RWPE1 (cell line): ENCODE data around the gene VARS2.
A peak's percentile ranks its signal among the peaks of the same experiment; 100 is the strongest.
"Not testable (repeated sequence)": the region's sequence is repeated elsewhere in the genome, so short reads cannot be mapped to it uniquely, and the experiment has no call there.

ENCODE experiments used
- CTCF ChIA-PET: fragments of 350-600 bp; sonication (Branson Sonifier 250); formaldehyde crosslinking; extraction: SDS; loops from one replicate; lab custom pipeline; 2021; lab: Yijun Ruan, JAX
- POLR2A ChIA-PET: fragments of 400-600 bp; formaldehyde crosslinking; extraction: SDS; loops from one replicate; lab custom pipeline; 2020; ENCODE audit warnings: antibody characterized with exemption; ENCODE audit not compliant: low non-redundant PET; lab: Yijun Ruan, JAX
- DNase-seq: peaks from one replicate; pipeline ENCODE4 v3.0.0; 2012; ENCODE audit warnings: low spot score
- H3K27ac ChIP-seq: fragments of 450-650 bp; 2 replicates; pipeline ENCODE4 v1.5.1; 2017
- TF ChIP-seq, protein P1 (sequence below): fragments of 450-650 bp; conservative IDR thresholded peaks from 2 replicates; pipeline ENCODE4 v1.5.1; 2017; ENCODE audit warnings: low read depth, mild to moderate bottlenecking

VARS2 gene

DNA sequence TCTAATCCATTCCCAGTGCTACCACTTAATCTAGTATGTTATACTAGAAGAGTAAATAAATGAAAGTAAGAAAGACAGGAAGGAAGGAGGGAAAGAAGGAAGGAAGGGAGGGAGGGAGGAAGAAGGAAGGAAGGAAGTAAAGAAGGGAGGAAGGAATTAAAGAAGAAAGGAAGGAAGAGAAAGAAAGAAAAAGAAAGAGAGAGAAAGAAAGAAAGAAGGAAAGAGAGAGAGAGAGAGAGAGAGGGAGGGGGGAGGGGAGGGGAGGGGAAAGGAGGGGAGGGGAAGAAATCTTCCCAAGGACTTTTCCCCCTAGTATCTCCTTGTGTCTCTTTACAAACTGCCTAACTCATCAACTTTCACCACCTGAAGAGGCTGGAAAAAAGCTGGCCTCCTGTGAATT is 48.7 kb downstream of the VARS2 start:
- no peak overlapping the region for H3K27ac ChIP-seq
- CTCF ChIA-PET, result no interaction called here
- DNase-seq, result no peak
- TF ChIP-seq, protein P1, sequence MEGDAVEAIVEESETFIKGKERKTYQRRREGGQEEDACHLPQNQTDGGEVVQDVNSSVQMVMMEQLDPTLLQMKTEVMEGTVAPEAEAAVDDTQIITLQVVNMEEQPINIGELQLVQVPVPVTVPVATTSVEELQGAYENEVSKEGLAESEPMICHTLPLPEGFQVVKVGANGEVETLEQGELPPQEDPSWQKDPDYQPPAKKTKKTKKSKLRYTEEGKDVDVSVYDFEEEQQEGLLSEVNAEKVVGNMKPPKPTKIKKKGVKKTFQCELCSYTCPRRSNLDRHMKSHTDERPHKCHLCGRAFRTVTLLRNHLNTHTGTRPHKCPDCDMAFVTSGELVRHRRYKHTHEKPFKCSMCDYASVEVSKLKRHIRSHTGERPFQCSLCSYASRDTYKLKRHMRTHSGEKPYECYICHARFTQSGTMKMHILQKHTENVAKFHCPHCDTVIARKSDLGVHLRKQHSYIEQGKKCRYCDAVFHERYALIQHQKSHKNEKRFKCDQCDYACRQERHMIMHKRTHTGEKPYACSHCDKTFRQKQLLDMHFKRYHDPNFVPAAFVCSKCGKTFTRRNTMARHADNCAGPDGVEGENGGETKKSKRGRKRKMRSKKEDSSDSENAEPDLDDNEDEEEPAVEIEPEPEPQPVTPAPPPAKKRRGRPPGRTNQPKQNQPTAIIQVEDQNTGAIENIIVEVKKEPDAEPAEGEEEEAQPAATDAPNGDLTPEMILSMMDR, result no peak
- POLR2A ChIA-PET, result no interaction called here

DNA sequence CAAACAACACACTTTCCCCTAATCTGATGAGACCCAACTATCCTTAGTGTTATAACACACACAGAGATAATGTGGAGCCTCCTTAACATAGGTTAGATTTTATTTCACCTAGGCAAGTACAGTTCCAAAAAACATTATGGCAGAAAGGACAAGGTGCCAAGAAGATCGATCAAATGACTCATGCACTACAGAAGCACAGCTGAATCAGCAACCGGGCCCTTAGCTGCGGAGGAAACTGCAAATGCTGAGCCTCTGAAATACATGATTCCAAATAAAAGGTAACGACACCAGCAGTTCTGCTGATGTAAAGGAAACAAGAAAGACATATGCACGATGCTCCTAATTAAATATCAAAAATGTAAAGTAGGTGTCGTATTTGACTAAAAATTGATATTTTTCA is 49.6 kb downstream of the VARS2 start:
- TF ChIP-seq, protein P1, result no peak
- POLR2A ChIA-PET, result no interaction called here
- H3K27ac ChIP-seq, result no peak overlapping the region
- CTCF ChIA-PET, result no interaction called here
- peak; percentile 54 for DNase-seq

DNA sequence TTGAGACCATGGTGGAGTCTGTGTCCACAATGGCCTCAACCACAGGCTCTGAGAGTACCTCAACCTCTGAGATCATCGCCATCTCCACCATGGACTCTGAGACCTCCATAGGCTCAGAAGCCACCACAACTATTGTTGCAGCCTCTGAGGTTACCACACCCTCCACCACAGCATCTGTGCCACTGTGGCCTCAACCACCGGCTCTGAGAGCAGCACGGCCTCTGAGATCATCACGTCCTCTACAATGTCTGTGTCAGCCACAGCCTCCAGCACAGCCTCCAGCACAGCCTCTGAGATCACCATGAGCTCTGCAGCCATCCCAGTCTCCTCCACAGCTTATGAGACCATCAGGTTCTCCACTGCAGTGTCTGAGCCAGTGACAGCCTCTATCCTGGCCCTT is 50.0 kb downstream of the VARS2 start:
- TF ChIP-seq, protein P1, result no peak
- ChIA-PET POLR2A (no interaction called here), CTCF (interaction anchor here (0.6 kb wide), 1 partner anchor 29 kb away, joined by 3 read pairs; no protein-coding TSS in a partner anchor)
- no peak overlapping the region for H3K27ac ChIP-seq
- no peak for DNase-seq

DNA sequence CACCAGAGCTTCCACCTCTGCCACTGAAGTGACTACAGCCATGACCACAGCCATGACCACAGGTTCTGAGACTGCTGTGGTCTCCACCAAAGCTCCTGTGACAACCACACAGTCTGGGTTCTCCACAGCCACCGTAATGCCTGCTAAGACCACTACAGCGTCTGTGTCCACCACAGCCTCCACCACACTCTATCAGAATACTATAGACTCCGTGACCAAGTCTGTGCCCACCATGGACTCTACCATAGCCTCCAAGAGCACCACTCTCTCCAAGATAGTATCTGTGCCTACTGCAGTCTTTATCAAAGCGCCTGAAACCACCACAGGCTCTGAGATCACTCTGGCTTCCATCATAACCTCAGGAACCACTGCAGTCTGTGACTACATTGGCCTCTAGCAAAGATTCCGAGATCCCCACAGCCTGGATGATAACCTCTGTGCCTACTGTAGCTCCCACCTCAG is 51.1 kb downstream of the VARS2 start:
- POLR2A ChIA-PET, result no interaction called here
- no peak overlapping the region for H3K27ac ChIP-seq
- DNase-seq, result no peak
- CTCF ChIA-PET, result no interaction called here
- TF ChIP-seq, protein P1, result no peak

GRCh38 chr6:30966154-30966553 is 52.1 kb downstream of the VARS2 start:
- POLR2A ChIA-PET, result no interaction called here
- CTCF ChIA-PET, result interaction anchor here (0.6 kb wide), 2 partner anchors 52 to 1063 kb away, joined by 3 to 4 read pairs; partner anchors contain the start of gene VARS2
- no peak overlapping the region for H3K27ac ChIP-seq
- no peak for DNase-seq
- TF ChIP-seq, protein P1, result no peak

DNA sequence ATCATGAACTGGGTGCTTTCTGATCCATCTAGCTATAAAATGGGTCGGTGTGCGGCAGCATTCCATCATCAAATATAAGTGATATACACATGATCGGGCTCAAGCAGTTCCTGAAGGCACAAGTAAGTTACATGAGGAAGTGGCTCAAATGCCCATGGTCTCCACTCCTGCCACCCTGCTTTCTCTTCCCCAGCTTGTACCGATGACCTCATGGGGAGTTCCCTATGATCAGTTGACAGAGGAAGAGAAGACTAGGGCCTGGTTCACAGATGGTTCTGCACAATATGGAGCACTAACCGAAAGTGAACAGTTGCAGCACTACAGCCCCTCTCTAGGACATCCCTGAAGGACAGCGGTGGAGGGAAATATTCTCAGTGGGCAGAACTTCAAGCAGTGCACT is 55.1 kb downstream of the VARS2 start:
- CTCF ChIA-PET, result interaction anchor here (0.7 kb wide), 1 partner anchor 12 kb away, joined by 3 read pairs; no protein-coding TSS in a partner anchor
- H3K27ac ChIP-seq, POLR2A ChIA-PET, DNase-seq: not testable (repeated sequence)

- CTCF ChIA-PET, result no interaction called here
- TF ChIP-seq, protein P1, result no peak
- no peak for DNase-seq
These were observed 56.9 kb downstream of the VARS2 start for GRCh38 chr6:30970946-30971345.

More at GRCh38 chr6:30970946-30971345, 56.9 kb downstream of the VARS2 start:
- no peak overlapping the region for H3K27ac ChIP-seq
- POLR2A ChIA-PET, result no interaction called here
